Measurements from ENCODE around the gene SREBF2.

SREBF2 gene

DNA sequence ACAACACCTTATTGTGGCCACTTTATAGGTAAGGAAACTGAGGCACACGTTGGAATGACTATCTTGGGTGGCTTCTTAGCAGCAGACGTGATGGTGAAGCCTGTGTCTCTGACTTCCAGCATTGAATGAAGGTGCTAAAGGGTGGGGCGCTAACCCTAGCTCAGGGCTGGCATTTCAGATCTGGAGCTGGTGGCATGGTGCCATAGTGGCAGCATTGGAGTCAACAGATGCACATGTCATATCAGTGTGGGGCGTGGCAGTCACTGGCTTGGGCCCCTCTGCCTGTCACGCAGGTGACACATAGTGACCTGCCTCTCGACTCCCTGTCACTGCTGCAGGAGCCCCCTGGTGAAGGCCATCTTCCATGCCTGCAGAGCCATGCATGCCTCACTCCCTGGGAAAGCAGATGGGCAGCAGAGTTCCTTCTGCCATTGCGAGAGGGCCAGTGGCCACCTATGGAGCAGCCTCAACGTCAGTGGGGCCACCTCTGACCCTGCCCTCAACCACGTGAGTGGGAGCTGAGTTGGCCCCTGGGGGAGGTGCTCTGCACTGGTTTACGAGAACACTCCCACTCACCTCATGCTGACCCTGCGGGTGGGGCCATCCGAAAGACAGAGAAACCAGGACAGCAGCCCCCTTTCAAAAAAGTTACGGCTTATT lies 67.2 kb downstream of the SREBF2 start:
- no peak overlapping the region for H3K4me3 ChIP-seq (ENCODE audit: low read depth, low read length)
- DNase-seq (ENCODE audit: low read depth) = no peak
- TF ChIP-seq, protein P1, sequence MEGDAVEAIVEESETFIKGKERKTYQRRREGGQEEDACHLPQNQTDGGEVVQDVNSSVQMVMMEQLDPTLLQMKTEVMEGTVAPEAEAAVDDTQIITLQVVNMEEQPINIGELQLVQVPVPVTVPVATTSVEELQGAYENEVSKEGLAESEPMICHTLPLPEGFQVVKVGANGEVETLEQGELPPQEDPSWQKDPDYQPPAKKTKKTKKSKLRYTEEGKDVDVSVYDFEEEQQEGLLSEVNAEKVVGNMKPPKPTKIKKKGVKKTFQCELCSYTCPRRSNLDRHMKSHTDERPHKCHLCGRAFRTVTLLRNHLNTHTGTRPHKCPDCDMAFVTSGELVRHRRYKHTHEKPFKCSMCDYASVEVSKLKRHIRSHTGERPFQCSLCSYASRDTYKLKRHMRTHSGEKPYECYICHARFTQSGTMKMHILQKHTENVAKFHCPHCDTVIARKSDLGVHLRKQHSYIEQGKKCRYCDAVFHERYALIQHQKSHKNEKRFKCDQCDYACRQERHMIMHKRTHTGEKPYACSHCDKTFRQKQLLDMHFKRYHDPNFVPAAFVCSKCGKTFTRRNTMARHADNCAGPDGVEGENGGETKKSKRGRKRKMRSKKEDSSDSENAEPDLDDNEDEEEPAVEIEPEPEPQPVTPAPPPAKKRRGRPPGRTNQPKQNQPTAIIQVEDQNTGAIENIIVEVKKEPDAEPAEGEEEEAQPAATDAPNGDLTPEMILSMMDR (IDR thresholded peaks at IDR 0.05; ENCODE audit: insufficient read depth, low read depth, low read length, missing control alignments) = no peak

DNA sequence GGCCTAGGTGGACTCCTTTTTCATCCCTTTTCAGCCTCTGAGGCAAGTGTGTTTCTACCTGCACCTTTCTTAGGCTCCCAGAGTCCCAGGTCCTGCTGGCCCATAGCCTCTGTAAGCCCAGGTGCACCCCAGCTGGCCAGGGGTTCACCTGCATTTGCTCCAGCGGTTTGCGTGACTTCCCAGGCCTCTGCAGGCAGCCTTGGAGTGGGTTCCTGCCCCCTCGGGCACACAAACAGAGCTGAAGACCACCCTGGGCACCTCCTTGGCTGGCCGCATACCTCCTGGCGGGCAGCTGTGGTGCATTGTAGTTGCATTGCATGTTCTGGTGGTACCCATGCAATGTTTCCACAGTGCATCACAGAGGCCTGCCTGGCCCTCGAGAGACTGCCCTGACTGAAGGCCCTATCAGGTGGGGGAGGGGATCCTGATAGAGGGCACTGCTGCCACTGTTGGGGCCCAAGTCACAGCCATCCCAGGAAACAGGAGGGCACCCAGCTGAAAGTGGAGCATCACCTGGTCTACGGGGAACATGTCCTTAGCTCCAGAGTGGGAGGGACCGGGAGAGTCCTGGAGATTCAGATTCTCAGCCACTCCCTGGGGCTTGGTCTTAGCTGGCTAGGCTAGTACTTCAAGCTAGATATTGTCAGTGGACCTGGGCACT lies 67.9 kb downstream of the SREBF2 start:
- TF ChIP-seq, protein P1 (IDR thresholded peaks at IDR 0.05; ENCODE audit: insufficient read depth, low read depth, low read length, missing control alignments) = no peak
- DNase-seq (ENCODE audit: low read depth) = no peak
- H3K4me3 ChIP-seq (ENCODE audit: low read depth, low read length) = no peak overlapping the region

DNA sequence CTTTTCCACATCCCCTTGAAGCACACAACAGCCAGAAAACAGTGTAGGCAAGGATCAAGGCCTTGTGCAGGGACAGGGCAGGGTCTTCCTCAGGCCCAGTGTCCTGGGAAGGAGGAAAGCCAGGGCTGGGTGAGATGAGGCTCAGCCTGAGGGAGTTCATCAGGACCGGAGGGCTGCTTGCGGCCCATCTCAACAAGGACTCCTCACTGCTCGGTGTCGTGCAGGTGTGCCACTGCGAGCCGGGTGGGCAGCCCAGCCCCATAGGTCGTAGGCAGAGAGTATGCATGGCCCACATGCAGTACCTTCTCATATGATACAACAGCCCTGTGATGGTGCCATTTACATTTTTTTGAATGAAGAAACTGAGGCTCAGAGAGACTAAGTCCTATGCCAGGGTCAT lies 69.1 kb downstream of the SREBF2 start:
- H3K4me3 ChIP-seq (ENCODE audit: low read depth, low read length) = no peak overlapping the region
- TF ChIP-seq, protein P1 (IDR thresholded peaks at IDR 0.05; ENCODE audit: insufficient read depth, low read depth, low read length, missing control alignments) = no peak
- DNase-seq (ENCODE audit: low read depth) = no peak

DNA sequence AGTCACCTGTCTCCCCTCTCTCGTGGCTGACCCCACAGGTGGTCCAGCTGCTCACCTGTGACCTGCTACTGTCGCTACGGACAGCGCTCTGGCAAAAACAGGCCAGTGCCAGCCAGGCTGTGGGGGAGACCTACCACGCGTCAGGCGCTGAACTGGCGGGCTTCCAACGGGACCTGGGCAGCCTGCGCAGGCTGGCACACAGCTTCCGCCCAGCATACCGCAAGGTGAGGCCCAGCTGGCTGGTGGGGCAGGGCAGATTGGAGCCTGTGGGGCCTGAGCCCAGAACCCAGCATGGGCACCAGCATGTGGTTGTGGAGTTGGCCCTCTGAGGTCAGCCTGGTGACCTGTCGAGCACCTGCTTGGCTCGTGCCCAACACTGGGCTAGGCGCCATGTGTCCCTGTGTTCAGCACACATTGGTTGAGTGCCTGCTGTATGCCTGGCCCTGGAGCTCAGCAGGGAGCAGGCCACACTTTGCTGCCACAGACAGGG lies 70.1 kb downstream of the SREBF2 start:
- DNase-seq (ENCODE audit: low read depth) = no peak
- H3K4me3 ChIP-seq (ENCODE audit: low read depth, low read length) = no peak overlapping the region
- TF ChIP-seq, protein P1 (IDR thresholded peaks at IDR 0.05; ENCODE audit: insufficient read depth, low read depth, low read length, missing control alignments) = no peak

DNA sequence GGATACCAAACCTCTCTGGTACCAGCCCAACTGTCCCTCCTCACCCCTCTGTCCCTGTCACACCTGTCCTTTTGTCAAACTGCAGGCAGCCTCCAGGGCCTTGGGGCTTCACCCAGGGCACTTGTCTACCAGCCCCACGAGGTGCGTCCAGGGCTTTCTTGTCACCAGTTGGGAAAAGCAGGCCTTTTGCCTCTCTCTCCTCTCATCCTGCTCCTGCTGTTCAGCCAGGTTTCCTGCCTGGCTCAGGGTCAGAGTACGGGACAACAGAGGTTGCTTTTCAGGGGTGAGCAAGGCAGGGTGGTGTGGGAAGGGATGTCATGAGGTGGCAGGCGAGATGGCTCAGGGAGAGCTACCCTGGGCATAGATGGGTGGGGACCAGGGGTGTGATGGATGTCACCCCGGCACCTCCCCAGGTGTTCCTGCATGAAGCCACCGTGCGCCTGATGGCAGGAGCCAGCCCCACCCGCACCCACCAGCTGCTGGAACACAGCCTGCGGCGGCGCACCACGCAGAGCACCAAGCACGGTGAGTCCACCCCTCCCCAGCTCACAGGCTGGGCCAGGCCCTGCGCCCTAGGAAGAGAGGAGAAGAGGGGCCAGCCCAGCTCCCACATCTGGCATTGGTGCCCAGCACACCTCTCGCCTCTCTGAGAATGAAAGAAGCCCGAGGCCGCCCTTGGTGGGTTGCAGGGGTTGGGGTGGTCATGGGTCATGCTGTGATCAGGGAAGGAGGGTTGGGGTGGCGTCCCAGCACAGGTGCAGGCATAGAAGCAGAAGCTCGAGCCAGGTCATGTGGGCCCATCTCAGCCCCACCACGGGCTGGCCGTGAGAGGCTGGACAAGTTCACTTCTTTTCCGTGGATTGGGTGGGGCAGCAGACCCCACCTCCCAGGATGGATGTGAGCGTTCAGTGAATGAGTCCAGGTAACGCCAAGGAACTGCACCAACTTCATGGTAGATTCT lies 71.8 kb downstream of the SREBF2 start:
- H3K4me3 ChIP-seq (ENCODE audit: low read depth, low read length) = no peak overlapping the region
- DNase-seq (ENCODE audit: low read depth) = no peak
- TF ChIP-seq, protein P1 (IDR thresholded peaks at IDR 0.05; ENCODE audit: insufficient read depth, low read depth, low read length, missing control alignments) = no peak

DNA sequence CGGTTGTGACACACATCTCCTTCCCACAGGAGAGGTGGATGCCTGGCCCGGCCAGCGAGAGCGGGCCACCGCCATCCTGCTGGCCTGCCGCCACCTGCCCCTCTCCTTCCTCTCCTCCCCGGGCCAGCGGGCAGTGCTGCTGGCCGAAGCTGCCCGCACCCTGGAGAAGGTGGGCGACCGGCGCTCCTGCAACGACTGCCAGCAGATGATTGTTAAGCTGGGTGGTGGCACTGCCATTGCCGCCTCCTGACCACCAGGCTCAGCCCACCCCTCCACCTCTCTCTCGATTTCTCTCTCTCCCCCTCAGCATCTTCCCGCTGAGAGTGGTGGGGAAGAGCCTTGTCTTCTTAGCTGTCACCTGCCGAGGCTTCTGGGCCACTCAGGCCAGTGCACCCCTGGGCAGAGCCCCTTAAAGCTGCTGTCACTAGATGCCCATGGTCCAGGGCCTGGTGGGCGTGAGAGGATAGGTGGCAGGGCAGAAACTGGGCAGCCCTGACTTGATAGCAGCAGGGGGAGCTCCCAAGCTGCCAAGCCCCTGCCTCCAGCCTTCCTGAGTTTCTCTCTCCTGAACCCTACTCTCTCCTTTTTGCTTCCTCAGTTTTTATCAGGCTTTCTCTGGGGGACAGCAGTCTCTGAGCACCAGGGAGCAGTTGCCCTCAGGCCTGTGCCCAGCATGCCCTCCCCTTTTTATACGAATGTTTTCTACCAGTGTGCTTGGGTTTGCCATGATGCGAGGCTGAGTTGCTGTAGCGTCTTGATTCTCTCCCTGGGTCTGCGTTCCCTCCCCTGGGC lies 72.7 kb downstream of the SREBF2 start:
- H3K4me3 ChIP-seq (ENCODE audit: low read depth, low read length) = no peak overlapping the region
- DNase-seq (ENCODE audit: low read depth) = no peak
- TF ChIP-seq, protein P1 (IDR thresholded peaks at IDR 0.05; ENCODE audit: insufficient read depth, low read depth, low read length, missing control alignments) = no peak

All from GM12865 (cell line).